Breast epithelium (tissue), 4 donors: ENCODE measurements around the gene RTN1. TPM values are rescaled to one million over a fixed set of nuclear protein-coding genes. Genes with fewer than 3 reads are reported as not detected.

Experiments used
- DNase-seq, 2 donors: peaks; one replicate each; pipeline ENCODE4 v3.0.0-alpha.2; 2019; ENCODE audit warnings: low spot score in 2 of 2
- H3K27ac ChIP-seq, 2 donors: fragments of 200-600 bp; sonication (generic) in 1 of 2; one replicate each; pipeline ENCODE4 v1.5.1; 2016 to 2019; ENCODE audit warnings: mild to moderate bottlenecking in 1 of 2
- H3K27me3 ChIP-seq, 2 donors: fragments of 200-600 bp; sonication (generic) in 1 of 2; one replicate each; pipeline versions ENCODE4 v1.5.1 to v1.6.0; 2017 to 2019; ENCODE audit warnings: control low read depth in 1 of 2, mild to moderate bottlenecking in 1 of 2
- H3K36me3 ChIP-seq: fragments of 200-600 bp; one replicate; pipeline ENCODE4 v1.5.1; 2019
- H3K4me1 ChIP-seq, 2 donors: fragments of 200-600 bp; sonication (generic); one replicate each; pipeline ENCODE4 v1.5.1; 2016 to 2019; ENCODE audit warnings: control low read depth in 1 of 2
- H3K4me3 ChIP-seq, 3 donors: fragments of 200-600 bp; sonication (generic); 1 replicate in 2 of 3; 2 replicates in 1 of 3; pipeline ENCODE4 v1.5.1; 2016 to 2019; ENCODE audit warnings: mild to moderate bottlenecking in 3 of 3, moderate library complexity in 2 of 3
- H3K9me3 ChIP-seq, 2 donors: fragments of 200-600 bp; sonication (generic) in 1 of 2; one replicate each; pipeline ENCODE4 v1.5.1; 2016 to 2019; ENCODE audit warnings: control low read depth in 1 of 2
- POLR2A ChIP-seq: fragments of 450-650 bp; IDR thresholded peaks from one replicate; pipeline ENCODE4 v1.6.1; 2016; ENCODE audit warnings: antibody characterized with exemption, mild to moderate bottlenecking, moderate library complexity
- POLR2AphosphoS5 ChIP-seq, 3 donors: sonication (generic); formaldehyde crosslinking; IDR thresholded peaks; one replicate each; pipeline ENCODE4 v1.6.1; 2017; ENCODE audit warnings: antibody characterized with exemption in 3 of 3
- intact Hi-C: fragments of 100-400 bp; cut with DNase I; formaldehyde crosslinking; loops from one replicate; pipeline ENCODE4 v1.15.1; 2023; ENCODE audit warnings: low total_unique reads
- total RNA-seq, 3 donors: library from RNA; depleted of rRNA; stranded (reverse); fragments of >200 nt; gene quantifications; one replicate each; pipeline ENCODE4 v1.1.0, GENCODE V29; 2016
- TF ChIP-seq, protein P1 (sequence below), 3 donors: fragments of 450-650 bp; IDR thresholded peaks; one replicate each; pipeline ENCODE4 v1.5.1; 2016 to 2017; ENCODE audit warnings: antibody characterized with exemption in 3 of 3, mild to moderate bottlenecking in 3 of 3, moderate library complexity in 3 of 3

Gene RTN1
- total RNA-seq, 3 donors from 2014 or later, result 10.8 to 44.5 (median 17.7) TPM

DNA sequence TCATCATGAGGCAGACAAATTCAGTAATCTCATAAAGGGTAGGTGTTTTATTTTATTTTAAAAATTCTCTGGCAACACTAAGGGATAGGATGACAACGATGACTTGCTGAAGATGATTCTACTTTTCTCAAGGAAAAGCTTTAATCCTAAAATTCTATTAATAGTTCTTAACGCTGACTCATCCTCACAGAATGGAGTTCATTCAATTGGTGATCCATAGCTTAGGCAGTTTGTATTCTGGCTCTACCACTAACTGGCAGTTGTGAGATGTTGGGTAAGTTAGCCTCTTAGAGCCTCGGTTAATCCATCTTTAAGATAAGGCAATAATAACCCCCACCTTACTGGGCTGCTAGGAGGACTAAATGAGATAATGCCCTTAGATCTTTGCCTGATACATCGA lies 116.3 kb downstream of the RTN1 start:
- H3K4me1 ChIP-seq, result no peaks in the 10 kb centered on the region
- H3K9me3 ChIP-seq, result no peaks in the 10 kb centered on the region
- no peak for DNase-seq
- H3K27me3 ChIP-seq, result no peaks in the 10 kb centered on the region
- intact Hi-C loops, result no loop called here
- no peak overlapping the region for H3K27ac ChIP-seq
- TF ChIP-seq, protein P1, sequence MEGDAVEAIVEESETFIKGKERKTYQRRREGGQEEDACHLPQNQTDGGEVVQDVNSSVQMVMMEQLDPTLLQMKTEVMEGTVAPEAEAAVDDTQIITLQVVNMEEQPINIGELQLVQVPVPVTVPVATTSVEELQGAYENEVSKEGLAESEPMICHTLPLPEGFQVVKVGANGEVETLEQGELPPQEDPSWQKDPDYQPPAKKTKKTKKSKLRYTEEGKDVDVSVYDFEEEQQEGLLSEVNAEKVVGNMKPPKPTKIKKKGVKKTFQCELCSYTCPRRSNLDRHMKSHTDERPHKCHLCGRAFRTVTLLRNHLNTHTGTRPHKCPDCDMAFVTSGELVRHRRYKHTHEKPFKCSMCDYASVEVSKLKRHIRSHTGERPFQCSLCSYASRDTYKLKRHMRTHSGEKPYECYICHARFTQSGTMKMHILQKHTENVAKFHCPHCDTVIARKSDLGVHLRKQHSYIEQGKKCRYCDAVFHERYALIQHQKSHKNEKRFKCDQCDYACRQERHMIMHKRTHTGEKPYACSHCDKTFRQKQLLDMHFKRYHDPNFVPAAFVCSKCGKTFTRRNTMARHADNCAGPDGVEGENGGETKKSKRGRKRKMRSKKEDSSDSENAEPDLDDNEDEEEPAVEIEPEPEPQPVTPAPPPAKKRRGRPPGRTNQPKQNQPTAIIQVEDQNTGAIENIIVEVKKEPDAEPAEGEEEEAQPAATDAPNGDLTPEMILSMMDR (IDR thresholded peaks at IDR 0.05), result no peak
- no peak for TF ChIP-seq POLR2AphosphoS5 (IDR thresholded peaks at IDR 0.05)
- TF ChIP-seq POLR2A, result no peak
- H3K36me3 ChIP-seq, result no peaks in the 10 kb centered on the region
- H3K4me3 ChIP-seq, result no peak overlapping the region

DNA sequence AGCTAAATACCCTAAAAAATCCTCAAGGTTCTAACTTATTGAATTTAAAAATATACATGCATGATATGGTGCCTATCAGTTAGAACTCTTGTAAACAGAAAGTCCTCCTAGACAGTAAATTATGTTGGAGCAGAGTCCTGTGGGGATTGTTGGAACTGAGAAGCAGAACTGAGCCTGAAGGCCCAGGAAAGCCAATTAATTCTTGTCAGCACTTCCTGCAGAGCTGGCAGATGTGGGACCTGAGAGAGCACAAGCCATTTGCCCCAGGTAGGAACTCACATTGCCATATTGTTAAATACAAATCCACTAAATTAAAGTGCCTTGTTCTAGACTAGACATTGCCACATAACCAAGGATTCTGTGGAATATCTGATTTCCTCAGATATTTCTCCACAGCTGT lies 117.1 kb downstream of the RTN1 start:
- DNase-seq, result no peak
- no peak overlapping the region for H3K27ac ChIP-seq
- H3K9me3 ChIP-seq, result no peaks in the 10 kb centered on the region
- intact Hi-C loops, result no loop called here
- H3K4me3 ChIP-seq, result no peak overlapping the region
- no peaks in the 10 kb centered on the region for H3K27me3 ChIP-seq
- TF ChIP-seq, protein P1 (IDR thresholded peaks at IDR 0.05), result no peak
- TF ChIP-seq POLR2AphosphoS5 (IDR thresholded peaks at IDR 0.05), result no peak
- TF ChIP-seq POLR2A, result no peak
- no peaks in the 10 kb centered on the region for H3K36me3 ChIP-seq
- no peaks in the 10 kb centered on the region for H3K4me1 ChIP-seq

DNA sequence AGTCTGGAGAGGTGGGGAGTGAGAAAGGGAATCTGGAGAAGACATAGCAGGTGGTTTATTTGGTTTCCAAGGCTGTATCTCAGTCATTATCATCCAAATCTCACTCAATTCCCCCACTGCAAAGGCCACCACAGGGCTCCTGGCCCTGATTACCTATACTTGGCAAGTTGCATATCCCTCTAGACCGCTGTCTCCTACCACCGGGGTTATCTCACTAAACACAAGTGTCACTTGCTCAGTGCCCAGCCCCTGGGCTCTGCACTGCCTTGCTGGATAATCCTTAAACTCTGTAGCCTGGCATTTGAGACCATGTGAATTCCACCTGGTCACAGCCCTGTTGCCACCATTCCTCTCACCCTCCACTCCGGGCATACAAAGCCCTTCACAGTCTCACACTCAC lies 119.0 kb downstream of the RTN1 start:
- H3K27me3 ChIP-seq, result no peaks in the 10 kb centered on the region
- TF ChIP-seq POLR2A, result no peak
- TF ChIP-seq, protein P1 (IDR thresholded peaks at IDR 0.05), result no peak
- no peak for TF ChIP-seq POLR2AphosphoS5 (IDR thresholded peaks at IDR 0.05)
- no peak overlapping the region for H3K4me3 ChIP-seq
- H3K36me3 ChIP-seq, result no peaks in the 10 kb centered on the region
- DNase-seq, result no peak
- no peaks in the 10 kb centered on the region for H3K9me3 ChIP-seq
- H3K4me1 ChIP-seq, result no peaks in the 10 kb centered on the region
- intact Hi-C loops, result no loop called here
- no peak overlapping the region for H3K27ac ChIP-seq

DNA sequence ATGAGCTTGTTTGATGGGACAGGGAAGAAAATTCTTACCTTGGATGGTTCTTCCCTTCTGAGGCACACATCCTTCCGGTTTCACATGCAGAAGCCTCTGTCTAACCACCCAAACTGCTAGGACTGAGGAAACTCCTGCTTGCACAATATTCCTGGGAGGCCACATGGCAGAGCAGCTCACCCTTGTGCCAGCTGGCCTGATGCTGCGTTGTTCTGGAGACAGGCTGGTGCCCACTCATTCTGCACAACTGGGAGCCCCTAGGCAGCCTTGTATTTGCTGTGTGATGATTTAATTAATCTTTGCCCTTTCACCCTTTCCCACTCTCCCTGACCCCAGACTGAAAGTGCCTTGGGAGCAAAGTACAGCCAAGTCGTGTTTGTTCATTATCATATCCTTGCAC lies 130.8 kb downstream of the RTN1 start:
- TF ChIP-seq POLR2A (no peak), POLR2AphosphoS5 (IDR thresholded peaks at IDR 0.05) (no peak)
- H3K27ac ChIP-seq, result no peak overlapping the region
- no peaks in the 10 kb centered on the region for H3K4me1 ChIP-seq
- no peak for DNase-seq
- no peaks in the 10 kb centered on the region for H3K36me3 ChIP-seq
- H3K27me3 ChIP-seq, result no peaks in the 10 kb centered on the region
- intact Hi-C loops, result no loop called here
- H3K4me3 ChIP-seq, result no peak overlapping the region
- H3K9me3 ChIP-seq, result peaks cover 10 to 24% of the 10 kb centered on the region in 2 donors

DNA sequence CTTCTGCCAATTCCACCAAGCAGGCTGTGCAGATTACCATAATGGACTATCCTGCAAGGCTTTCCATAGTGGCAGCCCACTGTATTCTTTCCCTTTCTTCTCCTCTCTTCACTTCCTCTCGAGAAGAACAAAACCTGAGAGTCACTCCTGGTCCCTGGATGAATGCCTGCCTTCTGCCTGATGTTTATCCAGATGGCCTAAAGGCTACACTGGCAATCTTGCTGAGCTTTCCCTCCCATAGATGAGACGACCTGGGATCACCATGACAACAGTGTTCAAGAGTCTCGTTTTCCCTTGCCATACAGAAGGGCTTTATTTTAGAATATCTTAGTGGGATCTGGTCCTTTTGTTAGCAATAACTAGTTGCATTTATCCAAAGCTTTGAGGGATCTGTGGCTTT lies 142.3 kb downstream of the RTN1 start:
- DNase-seq, result no peak
- TF ChIP-seq POLR2AphosphoS5 (IDR thresholded peaks at IDR 0.05) (no peak), POLR2A (no peak)
- TF ChIP-seq, protein P1 (IDR thresholded peaks at IDR 0.05), result no peak
- H3K4me3 ChIP-seq, result no peak overlapping the region

More for the DNA sequence above, 142.3 kb downstream of the RTN1 start:
- H3K27ac ChIP-seq, result no peak overlapping the region
- no peaks in the 10 kb centered on the region for H3K4me1 ChIP-seq
- no peaks in the 10 kb centered on the region for H3K36me3 ChIP-seq
- H3K27me3 ChIP-seq, result no peaks in the 10 kb centered on the region
- no peaks in the 10 kb centered on the region for H3K9me3 ChIP-seq
- intact Hi-C loops, result no loop called here
